GM12801 (cell line): ENCODE results near the gene METTL23.

ENCODE experiments used
- CTCF ChIP-seq: IDR thresholded peaks from one replicate; pipeline ENCODE4 v1.5.1; 2011; ENCODE audit warnings: control low read depth; ENCODE audit not compliant: insufficient read length; ENCODE audit errors: extremely low read depth

METTL23 gene

DNA sequence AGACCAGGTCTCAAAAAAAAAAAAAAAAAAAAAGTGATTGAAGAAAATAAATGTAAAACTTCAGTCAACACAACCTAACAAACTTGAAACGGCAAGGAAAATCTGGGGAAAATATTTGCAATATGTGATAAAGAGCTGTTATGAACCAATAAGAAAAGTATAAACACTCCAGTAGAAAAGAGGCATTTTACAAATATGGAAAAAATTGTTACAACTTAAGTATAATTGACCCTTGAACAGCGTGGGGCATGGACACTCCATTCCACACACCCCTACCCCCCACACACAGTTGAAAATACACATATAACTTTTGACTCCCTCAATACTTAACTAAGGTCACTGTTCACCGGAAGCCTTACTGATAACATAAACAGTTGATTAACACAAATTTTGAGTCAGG, 31.9 kb downstream of the METTL23 start:
- TF ChIP-seq CTCF, result no peak

GRCh38 chr17:76772842-76773525, 46.3 kb downstream of the METTL23 start:
- no peak for TF ChIP-seq CTCF

DNA sequence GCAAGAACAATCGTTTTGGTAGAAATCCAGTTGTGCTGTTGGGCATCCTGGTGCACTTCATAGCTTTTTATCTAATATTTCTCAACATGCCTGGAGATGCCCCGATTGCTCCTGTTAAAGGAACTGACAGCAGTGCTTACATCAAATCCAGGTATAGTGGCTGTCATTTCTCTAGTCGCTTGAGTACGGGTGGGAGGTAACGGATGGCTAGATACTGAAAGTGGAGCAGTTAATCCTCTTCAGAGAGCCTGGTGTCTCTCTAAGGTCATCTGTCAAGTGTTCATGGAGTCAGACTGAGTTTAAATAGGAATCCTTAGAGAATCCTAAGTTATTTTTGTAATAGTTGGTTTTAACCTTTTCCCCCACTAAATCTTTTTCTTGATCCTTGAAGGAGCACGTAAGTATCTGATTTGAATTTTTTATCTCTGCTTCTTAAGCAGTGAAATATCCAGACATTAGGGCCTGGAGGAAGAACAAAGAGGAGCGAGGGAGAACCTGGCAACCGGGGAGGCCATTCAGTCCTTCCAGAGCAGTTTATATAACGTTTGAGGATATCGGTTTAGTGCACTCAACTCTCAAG, 48.5 kb downstream of the METTL23 start:
- TF ChIP-seq CTCF, result no peak

DNA sequence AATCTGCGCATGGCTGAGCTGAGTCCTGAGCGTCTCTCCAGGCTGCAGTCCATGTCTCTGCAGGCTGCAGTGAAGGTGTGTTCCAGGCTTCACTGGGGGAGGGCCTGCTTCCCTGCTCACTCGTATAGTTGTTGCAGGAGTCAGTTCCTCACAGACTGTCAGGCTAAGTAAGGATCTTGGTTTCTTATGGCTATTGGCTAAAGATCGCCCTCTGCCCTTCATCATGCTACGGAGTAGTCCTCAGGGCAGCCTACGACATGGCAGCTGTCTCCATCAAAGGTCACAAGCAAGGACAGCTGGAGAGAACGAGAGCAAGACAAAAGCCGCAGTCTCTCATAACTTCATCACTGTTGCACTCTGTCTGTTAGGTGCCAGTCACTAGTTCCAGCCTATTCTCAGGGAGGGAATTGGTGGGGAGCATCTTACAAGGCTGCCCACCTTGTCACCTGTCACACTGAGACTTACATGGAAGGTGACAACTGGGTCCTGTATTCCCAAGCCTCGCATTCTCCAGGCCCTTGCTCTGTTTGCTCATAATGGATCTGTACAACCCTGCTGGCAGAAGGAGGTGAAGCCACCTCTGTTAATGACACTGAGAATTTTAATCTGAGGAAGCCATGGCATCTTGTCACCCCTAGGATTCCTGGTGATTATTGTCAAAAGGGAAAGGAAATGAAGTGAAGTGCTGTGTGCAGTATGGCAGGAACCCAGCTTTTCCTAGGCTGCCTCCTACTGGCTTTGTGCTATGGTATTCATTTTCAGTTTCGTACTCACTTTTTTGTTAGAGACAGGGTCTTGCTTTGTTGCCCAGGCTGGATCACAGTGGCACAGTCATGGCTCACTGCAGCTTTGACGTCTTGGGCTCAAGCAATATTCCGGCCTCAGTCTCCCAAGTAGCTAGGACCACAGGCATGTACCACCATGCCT, 54.7 kb downstream of the METTL23 start:
- TF ChIP-seq CTCF, result no peak

GRCh38 chr17:76783146-76783545, 56.5 kb downstream of the METTL23 start:
- TF ChIP-seq CTCF, result no peak
